ENCODE measurements around the gene PPIA.
"Not testable (repeated sequence)": the region's sequence is repeated elsewhere in the genome, so short reads cannot be mapped to it uniquely, and the experiment has no call there.

The PPIA gene

GRCh38 chr7:44791278-44792219 is 4.9 kb upstream of the PPIA start:
- no peak for DNase-seq

- no peak for DNase-seq
Observed at GRCh38 chr7:44793919-44794318, 2.6 kb upstream of the PPIA start.

GRCh38 chr7:44794331-44794730 is 2.1 kb upstream of the PPIA start:
- DNase-seq = no peak

- DNase-seq = peak; percentile 56
Observed at GRCh38 chr7:44796034-44796503, 412 bp upstream of the PPIA start.

- DNase-seq = peak; percentile 70
Observed at GRCh38 chr7:44797329-44798258, 1.1 kb downstream of the PPIA start.

GRCh38 chr7:44798649-44799305 is 2.3 kb downstream of the PPIA start:
- no peak for DNase-seq

- no peak for DNase-seq
Observed at GRCh38 chr7:44799939-44800338, 3.5 kb downstream of the PPIA start.

GRCh38 chr7:44801890-44802289 is 5.4 kb downstream of the PPIA start:
- DNase-seq = no peak

GRCh38 chr7:44802418-44803025 is 6.0 kb downstream of the PPIA start:
- no peak for DNase-seq

GRCh38 chr7:44803828-44804519 is 7.5 kb downstream of the PPIA start:
- DNase-seq = not testable (repeated sequence)

- no peak for DNase-seq
Observed at GRCh38 chr7:44805950-44806349, 9.5 kb downstream of the PPIA start.

GRCh38 chr7:44808914-44809393 is 12.5 kb downstream of the PPIA start:
- DNase-seq = no peak

- no peak for DNase-seq
Observed at GRCh38 chr7:44811093-44811492, 14.6 kb downstream of the PPIA start.

- no peak for DNase-seq
Observed at GRCh38 chr7:44811571-44811970, 15.1 kb downstream of the PPIA start.

GRCh38 chr7:44814919-44815318 is 18.4 kb downstream of the PPIA start:
- DNase-seq = no peak

GRCh38 chr7:44819292-44819691 is 22.8 kb downstream of the PPIA start:
- DNase-seq = no peak

- no peak for DNase-seq
Observed at GRCh38 chr7:44823255-44823781, 26.8 kb downstream of the PPIA start.

- no peak for DNase-seq
Observed at GRCh38 chr7:44824894-44825526, 28.5 kb downstream of the PPIA start.

GRCh38 chr7:44827567-44827966 is 31.1 kb downstream of the PPIA start:
- no peak for DNase-seq

- no peak for DNase-seq
Observed at GRCh38 chr7:44838751-44839150, 42.3 kb downstream of the PPIA start.

- DNase-seq = not testable (repeated sequence)
Observed at GRCh38 chr7:44842675-44843074, 46.2 kb downstream of the PPIA start.
